Activated gamma-delta T cell treated with Interleukin-2 at 50 U/mL for 16 hours (primary cell): ENCODE data around the gene SCAANT1.
A peak's percentile ranks its signal among the peaks of the same experiment; 100 is the strongest.

Experiments
- DNase-seq: peaks from one replicate; pipeline ENCODE4 v3.0.0-alpha.2; 2020

SCAANT1 gene

GRCh38 chr3:63911873-63912767 is at the start of gene SCAANT1:
TSS of gene SCAANT1 (minus strand) at chr3:63912383.
- peak; percentile 75 for DNase-seq

GRCh38 chr3:63961891-63962290 is 49.7 kb upstream of the SCAANT1 start:
- DNase-seq, result no peak

DNA sequence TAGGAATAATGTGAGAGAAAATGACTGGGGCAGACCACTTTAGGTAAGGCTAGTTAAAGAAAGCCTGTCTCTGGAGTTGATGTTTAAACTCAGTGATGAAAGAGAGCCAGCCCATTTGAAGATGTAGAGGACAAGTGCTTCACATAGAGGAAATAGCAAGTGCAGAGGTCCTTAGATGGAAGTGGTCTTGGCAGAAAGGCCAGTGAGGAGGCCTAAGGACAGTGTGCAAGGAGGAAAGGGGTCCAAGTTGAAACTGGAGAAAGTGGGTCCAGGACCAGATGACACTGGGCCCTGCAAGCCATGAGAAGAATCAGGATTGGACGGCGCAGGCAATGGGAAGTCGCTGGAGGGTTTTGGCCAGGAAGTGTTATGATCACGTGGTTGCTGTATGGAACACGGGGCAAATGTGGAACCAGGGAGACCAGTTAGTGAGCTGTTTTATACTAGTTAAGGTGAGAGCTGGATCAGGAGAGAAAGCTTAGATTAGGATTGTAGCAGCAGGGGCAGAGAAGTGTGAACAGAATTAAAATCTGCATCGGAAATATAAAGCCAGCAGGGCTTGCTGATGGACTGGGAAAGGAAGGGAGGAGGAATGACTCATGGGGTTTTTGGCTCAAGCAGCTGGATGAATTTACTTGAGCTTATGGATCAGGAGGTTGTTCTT is 48.0 kb upstream of the SCAANT1 start:
- DNase-seq, result no peak

DNA sequence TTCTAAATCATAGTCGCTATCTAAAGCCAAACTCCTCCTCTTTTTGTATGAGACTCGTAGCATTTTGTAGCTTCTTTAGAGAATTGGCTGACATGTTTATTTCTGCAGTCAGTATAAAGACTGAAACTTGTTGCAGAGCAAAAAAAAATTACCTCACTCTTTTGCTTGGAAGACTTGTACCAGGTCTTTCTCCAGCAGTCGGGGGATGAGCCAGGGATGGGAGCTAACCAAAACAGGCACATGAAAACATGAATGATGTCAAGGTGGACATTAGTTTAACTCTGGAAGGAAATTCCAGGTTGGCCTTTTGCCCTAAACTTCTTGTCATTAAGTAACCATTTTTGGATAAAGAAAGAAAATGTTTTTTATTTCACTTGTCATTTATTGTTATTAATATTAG is 47.0 kb upstream of the SCAANT1 start:
- no peak for DNase-seq

- no peak for DNase-seq
Observed at GRCh38 chr3:63955830-63956545, 43.8 kb upstream of the SCAANT1 start.

DNA sequence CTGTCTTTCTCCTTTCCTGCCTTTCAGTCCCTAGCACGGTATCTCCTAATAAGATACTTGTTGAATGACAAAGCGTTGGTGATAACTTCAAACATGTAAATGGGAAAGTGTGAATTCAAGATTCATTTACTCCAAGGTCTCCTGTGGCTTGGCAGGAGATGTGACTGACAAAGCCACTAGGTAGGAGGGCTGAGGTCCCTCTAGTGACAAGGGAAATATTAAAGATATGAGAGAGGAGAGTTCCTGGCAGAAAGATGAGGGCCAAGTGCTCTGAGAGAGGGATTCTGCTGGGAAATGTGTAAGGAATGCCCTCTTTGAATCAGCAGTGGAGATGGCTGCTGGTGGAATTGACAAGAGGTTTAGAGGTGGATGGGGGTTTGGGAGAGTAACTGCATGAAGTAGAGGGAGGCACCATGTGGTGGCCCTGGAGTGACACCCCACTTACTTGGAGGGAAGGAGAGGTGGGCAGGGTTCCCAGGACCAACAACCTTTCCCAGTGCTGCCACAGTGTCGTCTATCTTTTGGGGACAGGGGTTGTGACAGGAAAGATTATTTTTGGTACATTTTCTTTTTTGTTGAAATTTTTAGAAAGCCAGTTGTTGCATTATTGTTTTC is 43.0 kb upstream of the SCAANT1 start:
- no peak for DNase-seq

DNA sequence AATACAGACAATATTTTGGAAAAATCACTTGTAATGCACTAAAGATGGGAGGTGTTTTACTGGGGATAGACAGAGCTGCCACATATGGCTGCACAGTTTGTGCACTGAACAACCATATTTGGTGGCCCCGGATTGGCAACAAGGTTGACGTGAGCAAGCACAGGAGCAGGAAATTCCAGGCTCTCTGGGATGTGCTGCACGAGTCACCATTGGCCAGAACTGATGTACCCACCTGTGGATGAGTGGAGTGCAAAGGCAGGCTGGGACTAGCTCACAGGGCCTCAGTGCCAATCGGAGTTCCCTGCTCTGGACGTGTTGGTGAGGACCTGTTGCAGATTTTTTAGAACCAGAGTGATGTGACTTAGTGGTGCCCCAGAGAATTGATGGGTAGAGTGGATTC is 42.0 kb upstream of the SCAANT1 start:
- no peak for DNase-seq

GRCh38 chr3:63952248-63952594 is 40.0 kb upstream of the SCAANT1 start:
- no peak for DNase-seq

GRCh38 chr3:63951492-63952247 is 39.5 kb upstream of the SCAANT1 start:
- no peak for DNase-seq

- no peak for DNase-seq
Observed at GRCh38 chr3:63950698-63951097, 38.5 kb upstream of the SCAANT1 start.

GRCh38 chr3:63949005-63949404 is 36.8 kb upstream of the SCAANT1 start:
- no peak for DNase-seq

GRCh38 chr3:63947594-63947993 is 35.4 kb upstream of the SCAANT1 start:
- no peak for DNase-seq

DNA sequence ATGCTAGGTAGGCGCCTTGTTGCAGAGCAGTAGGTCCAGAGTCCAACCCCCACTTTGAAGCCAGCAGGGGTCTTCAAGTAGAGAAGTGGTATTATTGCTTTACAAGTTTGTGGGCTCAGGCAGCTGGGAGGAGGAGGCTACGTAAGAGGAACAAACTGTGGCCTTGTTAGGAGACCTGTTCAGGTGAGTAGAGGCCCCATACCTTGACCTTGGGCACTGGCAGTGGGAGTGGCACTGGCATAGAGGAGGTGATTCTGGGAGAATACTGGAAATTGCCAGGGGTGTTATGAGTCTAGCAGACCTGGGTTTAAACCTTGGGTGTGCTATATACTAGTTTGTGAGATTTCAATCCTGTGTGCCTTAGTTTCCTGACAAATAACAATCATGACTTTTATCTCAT is 34.6 kb upstream of the SCAANT1 start:
- DNase-seq, result no peak

DNA sequence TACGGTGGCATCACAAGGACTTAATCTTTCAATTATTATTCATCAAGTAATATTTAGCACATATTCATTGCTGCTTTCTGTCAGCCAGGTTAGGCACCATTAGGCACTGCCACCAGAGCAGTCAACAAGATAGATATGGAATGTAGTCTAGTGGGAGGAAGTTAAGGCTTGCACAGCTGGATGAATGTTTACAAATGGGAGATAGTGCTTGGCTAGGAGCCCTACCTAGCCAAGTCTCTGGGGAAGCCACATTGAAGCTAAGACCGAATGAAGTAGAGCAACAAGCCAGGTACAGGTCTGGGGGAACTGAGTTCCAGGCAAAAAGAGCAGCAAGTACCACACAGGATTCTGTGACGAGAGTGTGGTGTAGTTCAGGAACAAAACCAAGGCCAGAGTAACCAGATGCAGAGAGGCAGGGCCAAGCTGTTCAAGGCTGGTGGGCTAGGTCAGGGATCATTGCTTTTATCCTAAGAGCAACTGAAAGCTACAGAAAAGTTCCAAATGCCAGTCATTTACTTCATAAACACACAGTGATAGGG is 33.4 kb upstream of the SCAANT1 start:
- DNase-seq, result no peak

- no peak for DNase-seq
Observed at GRCh38 chr3:63943678-63944077, 31.5 kb upstream of the SCAANT1 start.

DNA sequence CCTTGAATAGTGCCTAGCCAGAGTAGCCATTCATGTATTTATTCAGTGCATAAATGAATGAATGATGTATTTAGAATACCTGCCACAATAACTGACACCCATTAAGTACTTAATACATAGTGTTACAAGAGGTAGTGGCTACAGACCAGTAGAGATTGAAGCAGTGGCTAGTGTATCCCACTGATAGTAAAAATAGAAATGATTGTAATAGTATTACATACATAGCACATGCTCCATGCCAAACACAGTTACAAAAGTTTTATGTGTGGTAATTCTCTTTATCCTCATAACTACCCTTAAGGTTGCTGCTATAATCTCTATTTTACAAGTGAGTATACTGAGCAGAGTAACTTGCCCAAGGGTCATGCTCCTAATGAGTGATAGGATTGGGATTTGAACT is 30.3 kb upstream of the SCAANT1 start:
- no peak for DNase-seq

- DNase-seq, result no peak
Observed at GRCh38 chr3:63940389-63940757, 28.2 kb upstream of the SCAANT1 start.

DNA sequence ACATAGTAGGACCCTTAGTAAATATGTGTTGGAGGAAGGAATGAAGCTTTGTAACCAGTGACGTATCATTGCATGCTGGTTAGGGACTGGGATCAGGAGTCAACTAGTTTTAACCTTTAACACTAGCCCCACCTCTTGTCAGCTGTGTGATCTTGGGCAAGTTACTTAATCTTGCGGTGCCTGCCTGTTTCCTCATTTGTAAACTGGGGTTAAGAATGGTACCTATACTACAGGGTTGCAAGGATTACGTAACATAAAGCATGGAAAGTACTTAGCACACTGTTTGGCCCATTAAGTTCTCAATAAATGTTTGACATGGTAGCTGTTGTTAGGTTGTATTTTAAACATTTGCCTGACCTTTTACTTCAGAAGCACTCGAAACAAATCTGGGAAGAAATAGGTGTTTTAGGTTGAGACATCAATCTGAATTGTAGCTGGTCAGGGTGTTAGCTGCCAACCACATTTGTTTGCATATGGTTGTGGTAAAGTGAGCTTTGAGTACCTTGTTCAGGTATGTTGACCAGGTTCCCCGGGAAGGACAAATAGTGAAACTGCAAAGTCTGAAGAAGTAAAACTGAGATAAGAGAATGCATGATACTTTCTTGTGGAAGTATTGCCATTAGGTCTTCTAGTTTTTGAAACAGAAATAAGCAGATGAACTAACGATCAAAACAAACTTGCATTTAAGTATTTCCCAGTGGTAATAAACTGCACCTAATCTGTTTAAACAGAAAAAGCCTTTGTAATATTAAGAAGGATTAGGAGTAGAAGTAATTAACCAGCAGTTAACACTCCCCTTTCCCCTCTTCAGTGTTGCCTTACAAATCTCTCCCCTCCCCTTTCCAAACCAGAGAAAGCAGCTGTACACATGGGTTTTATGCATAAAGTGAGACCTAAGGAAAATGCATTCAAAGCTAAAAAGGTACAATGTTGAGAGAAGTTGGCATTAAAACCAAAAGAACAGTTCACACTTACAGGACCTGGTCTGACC is 25.8 kb upstream of the SCAANT1 start:
- DNase-seq, result no peak

- no peak for DNase-seq
Observed at GRCh38 chr3:63936925-63937324, 24.7 kb upstream of the SCAANT1 start.

DNA sequence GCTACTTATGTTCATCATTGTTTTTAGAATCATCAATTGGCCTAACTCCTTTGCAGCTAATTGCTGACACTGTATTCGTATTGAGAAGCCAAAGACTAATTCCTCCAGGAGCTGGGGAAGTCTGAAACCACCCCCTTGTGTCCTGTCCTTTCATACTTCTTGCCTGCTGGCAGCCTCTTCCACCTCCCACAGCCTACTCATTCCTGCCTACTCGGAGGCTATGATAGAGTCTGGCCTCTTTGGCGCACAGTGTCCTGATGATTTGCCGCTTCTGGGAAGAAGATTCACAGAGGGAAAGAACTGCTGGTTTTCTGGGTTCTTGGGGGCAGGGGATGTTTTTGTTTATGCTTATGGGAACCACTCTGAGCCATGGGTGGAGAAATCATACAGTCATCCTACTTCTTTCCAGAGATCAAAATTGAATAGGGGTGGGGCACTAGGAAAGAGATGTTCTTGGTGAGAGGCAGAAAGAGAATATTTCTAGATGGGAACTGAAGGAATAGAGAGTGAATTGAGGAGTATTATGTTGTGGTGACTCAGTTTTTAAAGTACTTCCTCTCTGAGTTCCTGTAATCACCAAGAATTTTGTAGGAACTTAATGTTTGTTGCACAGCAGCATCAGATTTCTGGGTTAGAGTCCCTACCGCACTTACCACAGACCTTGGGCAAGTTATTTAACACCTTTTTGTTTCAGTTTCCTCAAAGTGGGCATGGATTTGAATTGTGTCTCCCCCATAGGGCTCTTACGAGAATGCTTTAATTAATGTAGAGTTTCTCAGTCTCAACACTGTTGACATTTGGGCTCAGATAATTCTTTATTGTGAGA is 22.1 kb upstream of the SCAANT1 start:
- no peak for DNase-seq
